GM19455 (cell line): Measurements from ENCODE around the gene NMRK2.
"Not testable (repeated sequence)": the region's sequence is repeated elsewhere in the genome, so short reads cannot be mapped to it uniquely, and the experiment has no call there.

Source experiments
- ATAC-seq: cut with Tn5 transposase; IDR thresholded peaks from one replicate; pipeline ENCODE4 v1.9.1; 2021; ENCODE audit not compliant: unreplicated experiment

Gene NMRK2

DNA sequence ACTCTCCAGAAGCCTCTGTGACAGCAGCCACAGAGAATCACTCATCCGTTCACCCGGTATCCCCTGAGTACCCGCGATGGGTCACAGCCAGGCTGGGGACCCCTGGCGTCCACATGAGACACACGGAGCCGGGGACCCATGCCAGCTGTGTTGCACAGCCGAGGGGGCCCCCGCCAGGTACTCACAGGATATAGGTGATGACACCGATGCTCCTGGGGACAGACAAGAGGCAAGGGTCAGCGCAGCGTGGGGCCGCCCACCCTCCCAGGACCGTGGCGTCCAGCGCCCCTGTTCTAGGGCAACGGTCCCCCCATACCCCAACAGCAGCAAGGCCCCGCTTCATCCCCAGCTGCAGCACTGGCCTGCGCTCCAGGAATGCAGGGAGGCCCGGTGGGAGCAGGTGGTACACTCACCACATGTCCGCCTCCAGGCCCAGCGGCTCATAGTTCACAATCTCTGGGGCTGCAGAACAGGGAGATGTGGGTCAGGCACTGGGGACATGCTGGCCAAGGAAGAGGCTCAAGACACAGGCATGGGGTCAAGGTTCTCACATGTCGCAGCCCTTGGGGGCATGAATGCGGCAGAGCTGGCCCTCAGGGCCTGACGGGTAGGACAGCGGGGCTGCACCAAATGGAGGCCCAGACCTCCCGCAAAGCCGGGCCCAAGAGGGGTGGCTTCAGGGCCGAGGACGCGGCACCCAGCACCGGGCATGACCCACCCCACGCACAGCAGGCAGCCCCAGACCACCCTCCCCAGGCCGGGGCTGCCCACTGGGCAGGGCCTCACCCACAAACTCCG is 30.8 kb downstream of the NMRK2 start:
- no peak for ATAC-seq

DNA sequence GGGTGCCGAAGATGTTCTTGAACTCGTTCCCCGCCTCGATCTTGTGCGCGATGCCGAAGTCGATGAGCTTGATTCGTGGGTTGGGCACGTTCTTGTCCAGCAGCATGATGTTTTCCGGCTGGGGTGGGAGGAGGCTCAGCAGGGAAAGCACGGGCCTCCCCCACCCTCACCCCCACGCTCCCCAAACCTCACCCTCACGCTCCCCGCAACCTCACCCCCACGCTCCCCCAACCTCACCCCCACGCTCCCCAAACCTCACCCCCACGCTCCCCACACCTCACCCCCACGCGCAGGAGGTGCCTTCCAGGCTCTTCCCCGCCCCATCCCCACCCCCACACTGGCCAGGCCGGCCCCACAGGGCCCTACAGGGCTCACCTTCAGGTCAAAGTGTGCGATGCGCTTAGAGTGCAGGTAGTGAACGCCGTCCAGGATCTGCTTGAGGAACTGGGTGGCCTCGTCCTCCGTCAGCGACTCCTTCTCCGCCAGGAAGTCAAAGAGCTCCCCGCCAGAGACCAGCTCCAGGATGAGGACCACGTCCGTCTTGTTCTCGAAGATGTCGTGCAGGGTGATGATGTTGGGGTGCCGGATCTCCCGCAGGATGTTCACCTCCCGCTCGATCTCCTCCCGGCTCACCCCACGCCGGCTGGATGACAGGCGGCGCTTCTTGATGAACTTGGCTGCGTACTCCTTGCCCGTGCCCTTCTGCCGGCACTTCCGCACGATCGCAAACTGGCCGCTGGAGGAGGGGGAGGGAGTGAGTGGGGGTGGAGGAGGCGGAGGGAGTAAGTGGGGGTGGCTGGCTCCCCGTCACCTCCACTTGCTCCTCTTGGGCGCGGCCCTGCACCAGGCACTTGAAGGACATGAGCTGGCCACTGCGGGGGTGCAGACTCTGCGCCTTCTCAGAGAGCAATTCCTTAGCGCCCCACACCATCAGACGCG is 31.7 kb downstream of the NMRK2 start:
- no peak for ATAC-seq

GRCh38 chr19:3966051-3967017 is 33.5 kb downstream of the NMRK2 start:
- no peak for ATAC-seq

DNA sequence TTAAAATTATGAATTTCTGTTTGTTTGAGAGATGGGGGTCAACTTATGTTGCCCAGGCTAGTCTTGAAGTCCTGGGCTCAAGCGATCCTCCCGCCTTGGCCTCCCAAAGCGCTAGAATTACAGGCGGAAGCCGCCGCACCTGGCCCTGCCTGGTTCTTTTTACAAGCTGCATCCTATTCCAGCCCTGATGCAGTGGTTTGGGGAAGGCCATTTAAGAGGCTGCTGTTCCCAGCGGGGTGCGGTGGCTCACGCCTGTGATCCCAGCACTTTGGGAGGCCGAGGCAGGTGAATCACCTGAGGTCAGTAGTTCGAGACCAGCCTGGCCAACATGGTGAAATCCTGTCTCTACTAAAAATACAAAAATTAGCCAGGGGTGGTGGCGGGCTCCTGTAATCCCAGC is 35.1 kb downstream of the NMRK2 start:
- not testable (repeated sequence) for ATAC-seq

- ATAC-seq: no peak
Measured at GRCh38 chr19:3968556-3969434, 35.9 kb downstream of the NMRK2 start.

- ATAC-seq: no peak
Measured at GRCh38 chr19:3969435-3970312, 36.8 kb downstream of the NMRK2 start.

GRCh38 chr19:3970313-3970807 is 37.5 kb downstream of the NMRK2 start:
- no peak for ATAC-seq

DNA sequence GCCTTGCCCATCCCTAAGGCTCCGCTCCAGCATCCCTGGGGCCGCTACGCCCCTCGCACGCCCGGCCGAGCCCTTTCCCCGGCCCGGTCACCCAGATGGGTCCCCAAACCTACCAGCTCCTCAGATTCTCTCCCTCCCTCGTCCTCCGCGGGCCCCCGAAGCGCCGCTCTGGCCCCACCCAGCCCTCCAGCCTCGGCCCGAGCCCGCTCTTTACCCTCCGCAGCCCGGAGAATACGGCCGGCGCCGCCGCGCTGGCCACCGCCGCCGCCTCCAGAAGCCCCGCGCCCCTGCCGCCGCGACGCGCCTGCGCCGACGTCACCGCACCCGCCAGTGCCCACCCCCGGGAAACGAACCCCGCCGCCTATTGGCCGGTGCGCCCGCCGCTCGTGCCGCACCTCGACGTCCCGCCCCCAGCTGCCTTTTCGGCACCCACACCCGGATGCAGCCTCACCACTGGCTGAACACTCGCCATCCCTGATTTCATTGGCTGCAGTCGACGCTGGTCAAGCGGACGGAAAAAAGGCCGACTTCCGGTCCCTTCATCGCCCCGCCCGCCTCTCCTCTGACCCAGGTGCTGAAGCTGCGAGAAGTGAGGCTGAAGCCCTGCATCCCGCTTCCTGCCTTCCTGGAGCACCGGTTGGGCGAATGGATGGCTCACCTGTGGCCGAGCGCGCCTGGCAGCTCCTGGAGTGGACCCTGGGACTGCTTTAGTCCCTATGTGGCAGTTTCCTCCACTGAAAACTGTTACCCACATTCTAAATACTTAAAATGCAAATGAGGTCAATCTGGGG is 38.1 kb downstream of the NMRK2 start, which contains the start of gene DAPK3:
Gene DAPK3, minus strand, starts transcription at position 292 of the 791 bp plus-strand sequence. CDS start 1,364 bp downstream, outside the sequence.
- peak; percentile 93 for ATAC-seq

GRCh38 chr19:3975144-3975543 is 42.3 kb downstream of the NMRK2 start:
- no peak for ATAC-seq

- ATAC-seq: no peak
Measured at GRCh38 chr19:3975637-3976087, 42.8 kb downstream of the NMRK2 start.

GRCh38 chr19:3976495-3977241 is 43.8 kb downstream of the NMRK2 start:
- ATAC-seq: no peak

- ATAC-seq: no peak
Measured at GRCh38 chr19:3977242-3978143, 44.6 kb downstream of the NMRK2 start.

GRCh38 chr19:3978145-3978544 is 45.3 kb downstream of the NMRK2 start:
- no peak for ATAC-seq

DNA sequence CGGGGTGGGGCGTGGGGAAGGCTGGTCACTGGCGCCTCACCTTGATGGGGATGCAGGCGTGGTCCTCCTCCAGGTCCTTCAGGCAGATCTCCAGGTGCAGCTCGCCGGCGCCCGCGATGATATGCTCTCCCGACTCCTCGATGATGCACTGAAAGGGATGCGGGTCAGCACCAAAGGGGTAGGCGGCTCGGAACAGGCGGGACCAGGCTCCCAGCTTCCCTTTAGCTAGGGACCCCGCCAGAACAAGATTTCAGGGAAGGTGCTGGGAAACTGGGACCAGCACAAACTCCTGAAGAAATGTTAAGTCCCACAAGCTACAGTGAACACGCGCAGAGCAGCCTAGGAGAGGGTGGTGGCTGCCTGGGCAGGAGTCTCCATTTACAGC is 46.4 kb downstream of the NMRK2 start:
- no peak for ATAC-seq

GRCh38 chr19:3979674-3980352 is 46.9 kb downstream of the NMRK2 start:
- no peak for ATAC-seq
